Activated T-helper 1 cell treated with anti-CD3 and anti-CD28 coated beads, Interleukin-12 subunit alpha, Interleukin-12 subunit beta, Interleukin-2, Interleukin-4 antibody, amounts not matched to agents 30 ng/mL and 10 ng/mL and 1 ng/mL, durations not matched to agents 14 hours and 24 hours and 36 hours (primary cell): ENCODE results near the gene GABBR2. TPM values are rescaled to one million over a fixed set of nuclear protein-coding genes. Genes with fewer than 3 reads are reported as not detected.

Source experiments
- DNase-seq: peaks from one replicate; pipeline ENCODE4 v3.0.0; 2021; ENCODE audit warnings: low spot score
- H3K27ac Mint-ChIP-seq: one replicate; pipeline ENCODE4 v1.8.0; 2021; ENCODE audit warnings: mild to moderate bottlenecking, mixed read lengths
- H3K27me3 Mint-ChIP-seq: one replicate; pipeline ENCODE4 v1.8.0; 2022; ENCODE audit warnings: mild to moderate bottlenecking, moderate library complexity, mixed read lengths; ENCODE audit not compliant: insufficient read depth
- H3K36me3 Mint-ChIP-seq: one replicate; pipeline ENCODE4 v1.8.0; 2021; ENCODE audit warnings: low read depth, mixed read lengths
- H3K4me1 Mint-ChIP-seq: one replicate; pipeline ENCODE4 v1.8.0; 2021; ENCODE audit warnings: low read depth, mixed read lengths
- H3K4me3 Mint-ChIP-seq: one replicate; pipeline ENCODE4 v1.8.0; 2021; ENCODE audit warnings: mild to moderate bottlenecking, moderate library complexity, mixed read lengths
- H3K9me3 Mint-ChIP-seq: one replicate; pipeline ENCODE4 v1.8.0; 2021; ENCODE audit warnings: mixed read lengths
- intact Hi-C: fragments of 100-400 bp; cut with micrococcal nuclease; formaldehyde crosslinking; loops from one replicate; pipeline ENCODE4 v1.15.1; 2024
- total RNA-seq: library from RNA; stranded (reverse); gene quantifications from 2 replicates; pipeline ENCODE4 v1.2.3, GENCODE V29; 2022

GABBR2 gene
- total RNA-seq, 1 donor from 2014 or later = not detected

- no peaks in the 10 kb centered on the region for H3K4me1 Mint-ChIP-seq
- intact Hi-C loops = no loop called here
- H3K9me3 Mint-ChIP-seq = peaks cover 30% of the 10 kb centered on the region
These were observed 248.0 kb downstream of the GABBR2 start for GRCh38 chr9:98460704-98461103.

GRCh38 chr9:98457726-98458370 lies 250.9 kb downstream of the GABBR2 start:
- intact Hi-C loops = no loop called here
- H3K4me3 Mint-ChIP-seq = no peak overlapping the region
- no peaks in the 10 kb centered on the region for H3K36me3 Mint-ChIP-seq

More at GRCh38 chr9:98460704-98461103, 248.0 kb downstream of the GABBR2 start:
- Mint-ChIP-seq H3K27ac (no peak overlapping the region), H3K4me3 (no peak overlapping the region), H3K36me3 (no peaks in the 10 kb centered on the region), H3K27me3 (peaks cover 5% of the 10 kb centered on the region)
- DNase-seq = no peak

DNA sequence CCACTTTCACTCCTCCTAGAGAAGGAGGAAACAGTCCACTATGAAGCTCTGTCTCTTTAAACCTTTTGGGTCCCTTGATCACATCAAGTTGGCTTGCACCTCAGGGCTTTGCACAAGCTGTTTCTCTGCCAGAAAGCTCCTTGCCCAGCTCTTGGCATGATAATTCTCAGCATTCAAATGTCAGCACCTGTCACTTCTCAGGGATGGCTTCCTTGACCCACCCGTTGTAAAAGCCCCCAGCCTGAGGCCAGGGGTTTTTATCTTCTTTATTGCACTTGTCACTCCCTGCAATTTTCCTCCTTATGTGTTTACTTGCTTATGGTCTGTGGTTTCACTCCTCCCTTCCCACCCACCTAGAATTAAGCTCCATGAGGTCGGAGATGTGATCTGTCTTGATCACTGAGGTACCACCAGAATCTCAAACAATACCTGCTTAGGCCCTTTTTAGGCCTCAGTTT lies 252.6 kb downstream of the GABBR2 start:
- H3K4me1 Mint-ChIP-seq = no peaks in the 10 kb centered on the region
- no peak for DNase-seq
- H3K4me3 Mint-ChIP-seq = no peak overlapping the region
- H3K36me3 Mint-ChIP-seq = no peaks in the 10 kb centered on the region
- intact Hi-C loops = no loop called here
- H3K27me3 Mint-ChIP-seq = peaks cover 5% of the 10 kb centered on the region
- H3K27ac Mint-ChIP-seq = no peak overlapping the region
- H3K9me3 Mint-ChIP-seq = peaks cover 13% of the 10 kb centered on the region

More at GRCh38 chr9:98457726-98458370, 250.9 kb downstream of the GABBR2 start:
- Mint-ChIP-seq H3K4me1 (no peaks in the 10 kb centered on the region), H3K27ac (no peak overlapping the region), H3K27me3 (peaks cover 5% of the 10 kb centered on the region), H3K9me3 (peaks cover 22% of the 10 kb centered on the region)
- DNase-seq = no peak

DNA sequence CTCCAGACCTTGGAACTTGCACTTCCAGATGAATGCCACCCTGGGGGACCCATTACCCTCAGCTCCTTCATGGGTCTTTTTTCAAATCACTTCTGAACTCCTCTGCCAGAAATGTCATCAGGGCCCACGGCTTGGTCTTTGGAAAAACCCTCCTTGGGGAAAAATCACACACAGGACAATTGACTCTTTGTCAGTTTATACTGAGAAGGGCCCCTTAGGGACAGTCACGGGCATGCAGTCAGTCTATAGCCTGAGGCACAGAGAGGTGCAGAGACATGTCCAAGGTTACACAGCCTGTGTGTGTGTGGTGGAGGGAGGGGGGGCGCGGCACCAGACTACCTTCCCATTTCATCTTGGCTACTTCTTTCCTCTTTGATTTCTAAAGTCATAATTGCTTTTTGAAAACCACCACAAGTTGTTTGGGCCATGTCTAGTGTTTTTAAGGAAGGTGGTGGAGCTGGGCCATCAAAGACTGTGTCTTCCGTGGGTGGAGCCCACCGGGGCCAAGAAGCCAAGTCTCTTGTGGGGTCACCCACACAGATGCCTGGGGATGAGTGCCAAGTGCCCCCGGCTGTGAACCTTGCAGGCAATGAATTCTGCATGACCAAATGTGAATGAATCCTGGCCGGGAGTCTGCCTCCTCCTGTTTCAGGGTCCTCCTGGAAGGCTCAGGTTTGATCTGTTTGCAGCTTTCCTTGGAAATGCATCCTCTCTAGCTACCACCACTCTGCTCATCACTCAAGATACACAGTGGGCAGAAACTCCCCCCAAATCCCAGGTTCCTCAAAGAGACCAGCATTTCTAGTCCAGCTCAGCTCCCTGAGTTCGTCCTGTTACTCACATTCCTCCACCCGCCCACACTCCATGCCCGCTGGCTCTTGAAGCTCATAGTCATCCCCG lies 253.2 kb downstream of the GABBR2 start:
- DNase-seq = no peak
- peaks cover 11% of the 10 kb centered on the region for H3K27me3 Mint-ChIP-seq
- H3K4me3 Mint-ChIP-seq = no peak overlapping the region
- H3K4me1 Mint-ChIP-seq = no peaks in the 10 kb centered on the region
- intact Hi-C loops = no loop called here
- no peaks in the 10 kb centered on the region for H3K36me3 Mint-ChIP-seq
- H3K27ac Mint-ChIP-seq = no peak overlapping the region
- peaks cover 6% of the 10 kb centered on the region for H3K9me3 Mint-ChIP-seq

GRCh38 chr9:98453589-98454311 lies 255.0 kb downstream of the GABBR2 start:
- H3K4me1 Mint-ChIP-seq = no peaks in the 10 kb centered on the region
- DNase-seq = no peak
- no peaks in the 10 kb centered on the region for H3K9me3 Mint-ChIP-seq
- intact Hi-C loops = no loop called here
- H3K4me3 Mint-ChIP-seq = no peak overlapping the region
- peaks cover 11% of the 10 kb centered on the region for H3K27me3 Mint-ChIP-seq
- H3K36me3 Mint-ChIP-seq = no peaks in the 10 kb centered on the region
- no peak overlapping the region for H3K27ac Mint-ChIP-seq

- no peak overlapping the region for H3K27ac Mint-ChIP-seq
- no peaks in the 10 kb centered on the region for H3K36me3 Mint-ChIP-seq
- intact Hi-C loops = no loop called here
- no peak for DNase-seq
- H3K27me3 Mint-ChIP-seq = peaks cover 11% of the 10 kb centered on the region
- H3K9me3 Mint-ChIP-seq = no peaks in the 10 kb centered on the region
- H3K4me3 Mint-ChIP-seq = no peak overlapping the region
- no peaks in the 10 kb centered on the region for H3K4me1 Mint-ChIP-seq
These were observed 257.2 kb downstream of the GABBR2 start for GRCh38 chr9:98451576-98451975.

- H3K4me3 Mint-ChIP-seq = no peak overlapping the region
- no peak overlapping the region for H3K27ac Mint-ChIP-seq
- intact Hi-C loops = no loop called here
- H3K9me3 Mint-ChIP-seq = no peaks in the 10 kb centered on the region
- peaks cover 6% of the 10 kb centered on the region for H3K27me3 Mint-ChIP-seq
- H3K36me3 Mint-ChIP-seq = no peaks in the 10 kb centered on the region
- DNase-seq = no peak
- no peaks in the 10 kb centered on the region for H3K4me1 Mint-ChIP-seq
These were observed 258.2 kb downstream of the GABBR2 start for GRCh38 chr9:98450496-98450895.

- H3K9me3 Mint-ChIP-seq = no peaks in the 10 kb centered on the region
- intact Hi-C loops = no loop called here
These were observed 258.9 kb downstream of the GABBR2 start for GRCh38 chr9:98449871-98450270.

GRCh38 chr9:98445576-98445975 lies 263.2 kb downstream of the GABBR2 start:
- Mint-ChIP-seq H3K27ac (no peak overlapping the region), H3K9me3 (no peaks in the 10 kb centered on the region), H3K4me1 (no peaks in the 10 kb centered on the region), H3K4me3 (no peak overlapping the region), H3K27me3 (peaks cover 4% of the 10 kb centered on the region), H3K36me3 (no peaks in the 10 kb centered on the region)
- DNase-seq = no peak
- intact Hi-C loops = no loop called here

More at GRCh38 chr9:98449871-98450270, 258.9 kb downstream of the GABBR2 start:
- DNase-seq = no peak
- Mint-ChIP-seq H3K27me3 (peaks cover 6% of the 10 kb centered on the region), H3K4me3 (no peak overlapping the region), H3K36me3 (no peaks in the 10 kb centered on the region), H3K4me1 (no peaks in the 10 kb centered on the region), H3K27ac (no peak overlapping the region)

- DNase-seq = no peak
- H3K27me3 Mint-ChIP-seq = peaks cover 4% of the 10 kb centered on the region
- no peaks in the 10 kb centered on the region for H3K4me1 Mint-ChIP-seq
These were observed 264.1 kb downstream of the GABBR2 start for GRCh38 chr9:98444601-98445000.

DNA sequence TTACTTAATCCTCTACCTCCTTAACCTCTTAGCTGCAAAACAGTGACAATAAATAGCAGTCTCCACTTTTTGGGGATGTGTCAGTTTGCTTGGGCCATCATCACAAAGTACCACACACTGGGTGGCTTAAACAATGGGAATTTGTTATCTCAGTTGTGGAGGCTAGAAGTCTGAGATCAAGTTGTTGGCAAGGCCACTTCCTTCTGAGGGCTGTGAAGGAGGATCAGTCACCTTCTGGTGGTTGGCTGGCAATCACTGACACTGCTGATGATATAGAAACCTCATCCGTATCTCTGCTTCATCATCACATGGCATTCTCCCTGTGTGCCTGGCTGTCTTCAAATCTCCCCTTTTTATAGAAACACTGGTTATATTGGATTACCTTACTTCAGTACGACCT lies 266.2 kb downstream of the GABBR2 start:
- Mint-ChIP-seq H3K27ac (no peak overlapping the region), H3K4me3 (no peak overlapping the region), H3K36me3 (no peaks in the 10 kb centered on the region), H3K27me3 (peaks cover 4% of the 10 kb centered on the region), H3K9me3 (no peaks in the 10 kb centered on the region), H3K4me1 (no peaks in the 10 kb centered on the region)
- DNase-seq = no peak
- intact Hi-C loops = no loop called here

More at GRCh38 chr9:98444601-98445000, 264.1 kb downstream of the GABBR2 start:
- H3K4me3 Mint-ChIP-seq = no peak overlapping the region
- H3K27ac Mint-ChIP-seq = no peak overlapping the region
- no peaks in the 10 kb centered on the region for H3K9me3 Mint-ChIP-seq
- H3K36me3 Mint-ChIP-seq = no peaks in the 10 kb centered on the region
- intact Hi-C loops = no loop called here

DNA sequence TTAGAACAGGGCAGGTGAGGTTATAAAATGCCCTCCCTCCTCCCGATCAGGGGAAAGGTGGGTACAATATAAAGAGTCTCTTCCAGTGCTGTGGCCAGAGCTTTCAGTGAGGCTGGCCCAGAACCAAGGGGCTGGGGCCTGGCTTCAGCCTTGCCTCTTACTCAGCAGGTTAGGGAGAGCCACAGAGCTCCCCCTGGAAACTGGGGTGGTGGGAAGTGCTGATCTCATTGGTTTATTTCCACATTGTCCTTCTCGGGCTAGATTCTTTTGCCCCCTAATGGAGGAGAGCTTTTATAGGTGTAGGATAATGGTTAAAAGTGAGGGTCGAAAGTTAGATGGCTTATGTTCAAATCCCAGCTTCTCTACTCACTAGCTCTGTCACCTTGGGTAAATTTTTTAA lies 266.6 kb downstream of the GABBR2 start:
- Mint-ChIP-seq H3K27ac (no peak overlapping the region), H3K27me3 (peaks cover 4% of the 10 kb centered on the region), H3K4me3 (no peak overlapping the region), H3K36me3 (no peaks in the 10 kb centered on the region), H3K9me3 (no peaks in the 10 kb centered on the region), H3K4me1 (no peaks in the 10 kb centered on the region)
- no peak for DNase-seq
- intact Hi-C loops = no loop called here

- H3K27me3 Mint-ChIP-seq = peaks cover 4% of the 10 kb centered on the region
- DNase-seq = no peak
- intact Hi-C loops = no loop called here
- H3K9me3 Mint-ChIP-seq = no peaks in the 10 kb centered on the region
- H3K27ac Mint-ChIP-seq = no peak overlapping the region
- H3K36me3 Mint-ChIP-seq = no peaks in the 10 kb centered on the region
- no peaks in the 10 kb centered on the region for H3K4me1 Mint-ChIP-seq
- no peak overlapping the region for H3K4me3 Mint-ChIP-seq
These were observed 270.1 kb downstream of the GABBR2 start for GRCh38 chr9:98438666-98439065.
